IPS-18c (cell line): Measurements from ENCODE around the gene PLAAT1.

Experiments used
- H3K4me3 ChIP-seq: 2 replicates; pipeline ENCODE4 v1.7.0; 2013; ENCODE audit warnings: low read depth, mild to moderate bottlenecking, low read length, moderate library complexity; ENCODE audit not compliant: insufficient read depth
- H3K9me3 ChIP-seq: one replicate; pipeline ENCODE4 v1.6.1; 2013; ENCODE audit warnings: mild to moderate bottlenecking, low read length, moderate library complexity; ENCODE audit not compliant: control insufficient read depth, insufficient read depth

PLAAT1 gene

DNA sequence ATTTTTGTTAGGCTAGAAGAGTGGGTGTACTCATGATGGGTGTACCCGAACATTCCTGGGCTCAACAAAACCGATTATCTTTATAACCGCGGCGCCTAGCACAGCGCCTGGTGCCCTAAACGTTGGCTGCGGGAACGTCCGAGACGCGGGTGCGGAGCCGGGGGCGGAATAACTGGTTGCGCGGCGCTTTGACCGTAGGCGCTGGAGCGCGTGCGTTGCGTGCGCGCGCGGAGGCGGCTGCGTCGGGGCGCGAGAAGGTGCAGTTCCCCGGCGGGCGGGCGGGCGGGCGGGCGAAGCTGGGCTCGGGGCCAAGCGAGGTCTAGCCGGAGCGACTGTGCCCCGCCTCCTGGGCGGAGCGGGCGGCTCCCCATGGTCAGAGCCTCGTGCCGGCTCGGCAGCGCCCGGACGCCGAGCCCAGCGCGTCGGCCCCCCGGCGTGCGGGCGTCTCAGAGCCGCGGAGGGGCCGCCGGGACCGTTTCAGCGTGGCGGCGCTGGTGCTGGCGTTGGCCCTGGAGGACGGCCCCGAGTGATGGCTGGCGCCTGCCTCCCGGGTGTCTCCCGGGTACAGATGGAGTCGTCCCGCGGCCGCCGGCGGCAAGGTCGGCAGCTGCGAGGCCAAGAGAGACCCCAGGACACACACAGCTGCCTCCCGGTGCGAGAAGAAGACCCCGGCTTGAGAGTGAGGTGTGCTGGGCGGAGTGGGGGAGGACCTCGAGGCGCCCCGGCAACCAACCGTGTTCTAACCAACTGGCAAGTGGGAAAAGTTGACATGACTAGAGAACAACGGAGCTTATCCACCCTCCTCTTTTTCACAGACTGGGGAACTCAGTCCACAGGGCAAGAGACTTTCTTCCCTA lies at the start of gene PLAAT1:
Gene PLAAT1, plus strand, starts transcription at position 373 of the 857 bp plus-strand sequence. CDS start 14,429 bp downstream, outside the sequence.
- H3K9me3 ChIP-seq, result no peaks in the 10 kb centered on the region
- peak within 1 kb of the TSS; percentile 56 for H3K4me3 ChIP-seq

DNA sequence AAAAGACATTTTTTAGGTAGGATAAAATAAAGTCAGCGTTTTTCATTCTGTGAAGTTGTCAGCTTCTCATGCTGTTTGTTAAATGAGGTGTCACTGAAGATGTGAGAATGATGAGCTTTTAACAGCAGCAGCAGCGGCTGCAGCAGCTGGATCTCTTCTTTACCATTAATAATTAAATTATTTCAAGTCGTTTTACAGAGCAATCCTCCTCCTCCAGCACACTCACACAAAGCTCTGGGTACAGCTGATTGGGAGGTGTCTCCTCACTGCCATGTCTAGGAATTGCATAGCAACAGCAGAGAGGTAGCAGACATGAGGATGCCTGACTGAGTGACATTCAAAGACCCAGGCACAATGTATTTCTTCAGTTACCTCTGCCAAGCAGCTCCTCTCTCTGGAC lies 46.7 kb upstream of the PLAAT1 start:
- Histone ChIP-seq H3K4me3 (no peak overlapping the region), H3K9me3 (no peaks in the 10 kb centered on the region)

DNA sequence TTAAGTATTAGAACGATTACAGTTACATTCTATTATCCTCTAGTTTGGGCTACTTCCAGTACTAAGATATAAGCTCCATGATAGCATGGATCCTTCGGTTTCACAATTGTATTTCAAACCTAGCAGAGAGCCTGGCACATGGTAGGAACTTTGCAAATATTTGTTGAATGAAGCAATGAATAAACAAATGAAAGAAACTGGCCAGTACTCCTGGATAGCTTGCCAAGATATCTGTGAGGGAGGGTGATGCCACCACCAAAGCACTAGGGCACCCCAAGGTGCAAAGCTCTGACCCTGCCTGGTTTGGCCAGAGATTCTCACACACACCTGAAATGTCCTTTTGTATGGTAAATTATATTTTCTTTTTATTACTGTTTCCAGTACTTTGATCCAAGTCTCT lies 44.3 kb upstream of the PLAAT1 start:
- no peak overlapping the region for H3K4me3 ChIP-seq
- no peaks in the 10 kb centered on the region for H3K9me3 ChIP-seq

DNA sequence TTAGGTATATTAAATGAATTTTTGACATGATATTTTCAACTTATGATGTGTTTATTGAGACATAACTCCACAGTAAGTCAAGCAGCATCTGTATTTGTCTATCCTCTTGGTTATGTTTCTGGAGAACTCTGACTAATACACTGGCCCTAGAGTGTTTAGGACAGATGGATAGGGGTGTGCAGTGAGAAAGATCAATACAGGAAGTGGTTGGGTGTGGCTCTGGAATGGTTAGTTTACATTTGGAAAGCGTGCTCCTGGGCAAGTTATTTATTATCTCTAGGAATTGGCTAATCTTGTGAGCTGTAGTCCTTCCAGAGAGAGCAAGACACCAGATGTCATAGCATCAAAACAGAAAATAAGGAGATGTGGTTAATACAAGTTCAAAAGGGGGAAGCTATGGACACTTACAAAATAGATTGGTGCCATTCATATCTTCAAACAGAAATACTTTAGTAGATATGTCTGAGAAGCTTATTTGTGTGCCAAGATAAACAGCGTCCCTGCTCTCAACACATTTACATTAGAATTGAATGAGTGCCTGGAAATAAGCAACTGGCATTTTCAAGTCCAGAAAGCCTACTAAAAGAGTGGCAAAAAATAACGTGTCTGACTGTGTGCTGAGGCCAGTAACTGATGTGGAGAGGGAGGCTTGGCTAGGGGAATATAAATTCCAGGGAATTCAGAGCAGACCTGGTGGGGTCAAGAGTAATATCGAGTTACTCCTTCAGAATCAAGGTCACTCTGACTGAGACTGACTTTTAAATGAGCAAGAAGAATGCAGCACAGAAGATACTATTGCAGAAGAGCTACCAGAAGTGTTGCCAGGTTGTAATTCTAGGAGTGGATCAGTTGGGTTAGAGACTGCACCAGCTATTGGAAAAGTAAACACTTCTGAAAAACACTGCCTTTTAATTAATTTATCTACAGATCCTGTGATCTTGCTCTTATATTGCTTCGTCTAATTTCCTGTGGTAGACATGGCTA lies 33.4 kb upstream of the PLAAT1 start:
- Histone ChIP-seq H3K9me3 (no peaks in the 10 kb centered on the region), H3K4me3 (no peak overlapping the region)

DNA sequence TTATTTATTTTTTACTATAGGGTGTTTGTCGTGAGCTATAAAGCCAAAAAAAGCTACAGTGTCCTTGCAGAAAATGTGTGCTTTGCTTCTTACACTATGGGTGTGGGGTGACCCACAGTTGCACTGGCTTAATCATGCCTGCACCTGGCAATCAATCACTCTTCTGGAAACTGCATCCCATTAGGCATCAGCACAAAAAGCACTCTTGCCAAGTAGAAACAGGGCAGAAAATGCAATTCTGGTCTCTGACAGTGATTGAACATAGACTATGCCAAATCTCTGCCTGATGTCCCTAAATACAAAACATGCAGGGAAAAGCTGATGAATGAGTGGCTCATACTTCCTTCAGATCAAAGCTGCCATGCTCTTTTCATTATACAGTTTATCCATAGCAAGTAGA lies 30.4 kb upstream of the PLAAT1 start:
- Histone ChIP-seq H3K9me3 (no peaks in the 10 kb centered on the region), H3K4me3 (no peak overlapping the region)

DNA sequence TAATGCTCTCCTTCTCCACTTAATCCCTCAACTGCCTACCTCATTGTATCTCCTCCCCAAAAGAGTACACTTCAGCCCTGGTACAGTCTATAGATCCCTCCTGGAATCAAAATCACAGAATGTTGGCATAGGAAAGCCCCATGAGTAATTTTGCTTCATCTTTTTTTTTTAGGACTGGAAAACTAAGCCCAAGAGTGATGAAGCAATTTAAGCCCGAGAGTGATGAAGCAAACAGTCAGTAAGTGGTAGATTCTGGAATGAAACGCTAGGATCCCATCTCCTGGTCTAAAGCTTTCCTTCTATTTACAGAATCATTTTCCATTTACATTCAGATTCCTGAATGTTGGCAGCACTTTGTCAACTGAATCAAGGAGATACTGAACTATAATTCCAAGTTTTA lies 29.8 kb upstream of the PLAAT1 start:
- H3K9me3 ChIP-seq, result no peaks in the 10 kb centered on the region

DNA sequence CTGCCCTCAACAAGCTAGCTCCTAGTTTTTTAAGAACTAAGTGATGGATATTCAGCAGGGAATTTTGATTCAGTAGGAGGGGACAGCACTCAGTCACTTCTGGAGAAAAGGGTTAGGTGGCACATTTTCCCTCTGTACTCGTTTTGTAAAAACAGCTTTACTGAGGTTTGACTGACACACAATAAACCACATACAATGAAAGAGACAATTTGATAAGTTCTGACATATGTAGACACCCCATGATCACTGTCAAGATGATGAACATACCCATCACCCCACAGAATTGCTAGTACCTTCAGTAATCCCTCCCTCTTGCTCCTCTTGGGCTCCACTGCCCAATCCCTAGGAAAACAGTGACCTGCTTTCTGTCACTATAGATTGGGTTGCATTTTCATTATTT lies 29.0 kb upstream of the PLAAT1 start:
- no peak overlapping the region for H3K4me3 ChIP-seq

More for the DNA sequence above, 29.8 kb upstream of the PLAAT1 start:
- H3K4me3 ChIP-seq, result no peak overlapping the region

DNA sequence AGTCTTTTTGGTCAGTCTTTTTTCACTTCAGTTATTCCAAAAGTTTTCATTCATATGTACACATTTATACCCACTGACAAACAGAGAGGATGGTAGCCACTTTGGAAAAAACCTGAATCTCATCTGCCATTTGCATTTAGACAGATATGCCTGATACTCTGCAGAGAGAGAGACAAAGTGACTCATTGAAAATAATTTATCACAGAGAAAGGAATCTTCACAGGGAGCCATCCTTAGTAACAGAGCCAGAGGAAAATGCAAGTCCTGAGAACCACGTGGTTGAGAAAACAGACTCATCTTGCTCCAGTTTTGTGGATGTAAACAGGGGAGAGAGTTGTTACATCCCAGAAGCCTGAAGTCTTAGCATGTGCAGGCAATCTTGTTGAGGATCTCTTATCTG lies 28.2 kb upstream of the PLAAT1 start:
- Histone ChIP-seq H3K4me3 (no peak overlapping the region), H3K9me3 (no peaks in the 10 kb centered on the region)

More for the DNA sequence above, 29.0 kb upstream of the PLAAT1 start:
- no peaks in the 10 kb centered on the region for H3K9me3 ChIP-seq

DNA sequence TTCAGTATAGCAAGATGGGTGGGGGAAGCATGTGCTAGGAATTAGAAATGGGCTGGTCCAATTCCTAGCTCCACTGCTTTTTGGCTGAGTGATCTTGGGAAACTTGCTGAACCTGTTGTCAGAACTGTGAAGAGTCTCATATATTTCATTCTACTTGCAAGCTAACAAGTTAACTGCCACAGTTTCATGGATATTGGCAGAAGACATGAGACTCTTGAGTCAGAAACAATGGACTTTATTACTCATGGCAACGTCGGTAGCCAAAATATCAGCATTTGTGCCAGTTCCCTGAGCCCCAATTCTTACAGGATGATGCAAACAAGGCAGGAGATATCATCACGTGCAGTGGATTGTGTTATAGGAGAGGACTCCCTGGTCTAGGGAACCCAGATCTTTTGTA lies 26.6 kb upstream of the PLAAT1 start:
- no peaks in the 10 kb centered on the region for H3K9me3 ChIP-seq
- no peak overlapping the region for H3K4me3 ChIP-seq

DNA sequence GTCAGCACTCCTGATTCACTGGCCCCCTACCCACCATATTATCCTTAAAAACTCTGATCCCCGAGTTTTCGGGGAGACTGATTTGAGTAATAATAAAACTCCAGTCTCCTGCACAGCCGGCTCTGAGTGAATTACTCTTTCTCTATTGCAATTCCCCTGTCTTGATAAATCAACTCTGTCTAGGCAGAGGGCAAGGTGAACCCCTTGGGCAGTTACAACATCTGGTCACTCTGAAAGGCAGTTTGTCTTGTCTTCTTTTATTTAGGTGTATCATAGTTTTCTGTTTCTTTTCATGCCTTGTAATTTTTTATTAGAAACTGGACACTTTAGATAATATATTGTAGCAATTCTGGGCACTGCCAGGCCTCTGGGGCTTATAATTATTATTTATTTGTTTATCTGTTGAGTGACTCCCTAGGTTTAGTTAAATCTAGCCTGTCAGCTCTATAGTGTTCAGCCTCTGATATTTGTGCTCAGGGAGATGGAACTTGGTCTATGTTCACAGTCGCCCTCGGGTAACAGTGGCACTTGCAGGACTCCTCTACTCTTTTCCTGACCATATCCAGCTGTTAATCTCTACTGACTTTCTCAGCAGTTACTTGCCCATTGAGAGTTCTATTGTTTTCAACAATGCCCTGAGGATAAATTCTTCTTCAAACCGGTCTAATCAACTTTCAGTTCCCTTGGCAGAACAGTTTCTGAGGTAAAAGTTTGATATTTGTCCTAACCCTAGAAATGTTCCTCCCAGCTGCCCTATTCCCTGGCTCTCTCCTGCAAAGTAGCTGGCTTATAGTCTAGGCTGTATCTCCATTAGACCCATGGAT lies 15.5 kb upstream of the PLAAT1 start:
- Histone ChIP-seq H3K4me3 (no peak overlapping the region), H3K9me3 (no peaks in the 10 kb centered on the region)

DNA sequence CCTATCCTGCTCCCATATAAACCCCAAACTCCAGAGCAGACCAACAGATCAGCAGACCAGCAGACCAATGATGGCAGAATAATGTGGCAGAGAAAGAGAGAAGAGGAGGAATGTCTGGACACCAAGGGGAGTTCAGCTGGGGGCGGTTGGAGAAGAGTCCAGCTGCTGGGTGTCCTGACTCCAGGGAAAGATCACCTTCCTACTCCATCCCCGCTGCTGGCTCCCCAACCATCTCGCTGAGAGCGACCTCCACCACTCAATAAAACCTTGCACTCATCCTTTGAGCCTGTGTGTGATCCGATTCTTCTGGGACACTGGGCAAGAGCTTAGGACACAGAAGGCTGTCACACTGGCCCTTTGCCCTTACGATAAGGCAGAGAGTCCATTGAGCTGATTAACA lies 12.8 kb upstream of the PLAAT1 start:
- H3K9me3 ChIP-seq, result no peaks in the 10 kb centered on the region

DNA sequence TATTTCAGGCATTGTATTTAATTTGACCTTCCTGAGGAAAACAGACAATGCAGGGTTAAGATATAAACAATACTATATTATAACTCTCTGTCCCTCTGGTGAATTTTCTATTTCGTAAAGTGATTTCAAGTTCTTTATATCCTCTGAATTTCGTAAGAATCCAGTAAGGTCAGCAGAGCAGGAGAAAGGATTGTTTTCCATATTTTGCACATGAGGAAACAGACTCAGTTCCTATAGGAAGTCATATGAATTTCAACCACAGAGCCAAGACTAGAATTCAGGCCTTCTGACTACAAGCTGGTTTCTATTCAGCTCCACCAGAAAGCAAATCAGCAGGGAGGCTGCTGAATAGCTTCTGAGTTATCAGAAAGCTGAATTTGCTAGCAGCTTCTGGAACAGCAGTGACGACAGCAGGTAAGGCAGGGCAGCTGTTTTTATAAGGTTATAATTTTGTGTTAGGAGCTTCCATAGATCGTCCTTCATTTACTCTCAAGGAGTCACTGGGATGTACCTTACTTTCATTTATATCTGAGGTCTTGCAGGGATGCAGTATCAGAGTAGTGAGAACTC lies 11.1 kb upstream of the PLAAT1 start:
- no peaks in the 10 kb centered on the region for H3K9me3 ChIP-seq
- H3K4me3 ChIP-seq, result no peak overlapping the region

More for the DNA sequence above, 12.8 kb upstream of the PLAAT1 start:
- no peak overlapping the region for H3K4me3 ChIP-seq

DNA sequence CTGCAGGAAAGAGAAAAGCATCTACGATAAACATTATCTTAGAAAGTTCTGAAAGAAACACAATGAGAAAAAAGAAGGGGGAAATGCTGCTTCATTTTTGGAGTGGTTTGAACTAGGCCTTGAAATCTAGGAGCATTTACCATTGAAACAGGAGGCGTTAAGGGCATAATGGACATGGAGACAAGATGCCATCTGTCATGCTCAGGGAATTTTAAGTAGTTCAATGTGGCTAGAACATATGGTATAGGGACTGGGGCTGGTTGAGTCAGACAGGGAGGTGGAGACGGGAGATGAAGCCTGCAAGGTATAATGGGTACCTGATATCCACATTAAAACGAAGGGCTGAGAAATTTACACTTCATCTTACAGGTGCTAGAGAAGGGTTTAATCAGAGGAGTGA lies 10.4 kb upstream of the PLAAT1 start:
- H3K9me3 ChIP-seq, result no peaks in the 10 kb centered on the region
- no peak overlapping the region for H3K4me3 ChIP-seq

DNA sequence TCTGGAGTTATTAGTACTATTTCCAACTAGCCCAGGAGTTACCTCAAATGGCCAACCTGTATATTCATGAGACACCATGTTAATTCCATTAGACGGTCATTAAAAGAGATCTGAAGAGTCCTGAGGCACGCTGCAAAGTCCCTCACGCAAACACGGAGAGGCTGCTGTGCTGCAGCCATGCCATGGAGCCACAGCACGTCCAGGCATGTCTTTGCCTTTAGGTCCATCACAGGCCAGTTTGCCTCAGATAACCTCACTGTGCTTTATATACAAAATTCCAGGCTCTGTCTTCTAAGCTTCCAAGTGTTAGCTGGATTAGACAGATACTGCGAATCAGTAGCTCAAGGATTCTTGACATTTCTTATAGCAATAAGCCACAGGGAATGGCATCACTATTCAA lies 9.8 kb upstream of the PLAAT1 start:
- no peaks in the 10 kb centered on the region for H3K9me3 ChIP-seq
- H3K4me3 ChIP-seq, result no peak overlapping the region

DNA sequence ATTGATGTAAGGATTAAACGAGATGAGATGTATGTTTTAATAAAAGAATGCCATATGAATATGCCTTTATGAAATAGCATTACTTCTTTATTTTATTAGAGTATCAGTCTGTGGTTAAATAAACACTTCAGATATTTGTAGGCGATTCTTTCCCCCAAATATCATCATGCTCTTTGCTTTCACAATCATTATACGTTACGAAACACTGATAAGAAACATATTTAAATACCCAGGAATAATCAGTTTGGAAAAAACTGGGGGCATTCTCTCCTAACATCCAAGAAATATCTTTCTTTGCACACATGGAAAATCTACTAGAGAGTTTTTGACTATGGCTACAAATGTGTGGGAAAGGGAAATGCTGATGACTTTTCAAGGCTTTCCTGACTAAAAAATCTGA lies 4.4 kb upstream of the PLAAT1 start:
- no peak overlapping the region for H3K4me3 ChIP-seq
- H3K9me3 ChIP-seq, result no peaks in the 10 kb centered on the region

DNA sequence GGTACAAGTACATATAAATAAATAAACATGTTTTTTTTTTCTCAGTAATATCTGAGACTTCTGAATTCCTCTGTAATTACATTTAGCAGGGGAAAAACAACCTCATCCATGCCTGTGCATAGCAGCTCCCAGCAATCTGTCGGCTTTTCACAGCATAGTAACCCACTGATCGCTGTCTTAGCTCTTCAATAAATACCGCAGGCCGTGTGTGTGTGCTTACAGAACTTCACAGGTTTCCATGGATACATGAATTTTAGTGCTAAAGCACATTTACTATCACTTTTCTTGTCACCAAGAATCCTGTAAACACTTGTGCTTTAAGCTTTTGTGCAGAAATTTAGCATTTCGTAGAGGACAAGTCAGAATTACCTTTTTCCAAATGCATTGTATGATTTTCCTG lies 4.0 kb upstream of the PLAAT1 start:
- Histone ChIP-seq H3K4me3 (no peak overlapping the region), H3K9me3 (no peaks in the 10 kb centered on the region)

DNA sequence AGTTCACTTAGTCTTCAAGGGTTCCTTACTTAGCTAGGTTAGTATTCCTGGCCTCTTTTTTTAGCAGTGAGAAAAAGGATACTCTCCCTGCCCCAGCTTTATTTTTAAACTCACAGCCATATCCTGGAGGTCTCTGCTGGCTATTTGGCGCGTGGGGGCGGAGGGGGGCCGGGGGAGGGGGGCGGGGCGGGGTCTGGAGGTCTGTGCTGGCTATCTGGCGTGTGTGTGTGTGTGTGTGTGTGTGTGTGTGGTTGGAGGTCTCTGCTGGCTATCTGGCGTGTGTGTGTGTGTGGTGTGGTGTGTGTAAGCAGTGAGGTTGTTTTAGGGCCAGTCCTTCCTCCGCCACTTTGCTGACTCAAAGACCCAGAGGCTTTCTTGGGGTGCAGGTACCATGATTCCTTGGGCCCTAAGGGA lies 579 bp upstream of the PLAAT1 start:
- Histone ChIP-seq H3K4me3 (peak overlapping the region; percentile 56), H3K9me3 (no peaks in the 10 kb centered on the region)
